ENCODE data around the gene FMNL1. TPM values are rescaled to one million over a fixed set of nuclear protein-coding genes. Genes with fewer than 3 reads are reported as not detected.

The FMNL1 gene
- total RNA-seq, 1 donor from 2014 or later = 22.1 TPM

DNA sequence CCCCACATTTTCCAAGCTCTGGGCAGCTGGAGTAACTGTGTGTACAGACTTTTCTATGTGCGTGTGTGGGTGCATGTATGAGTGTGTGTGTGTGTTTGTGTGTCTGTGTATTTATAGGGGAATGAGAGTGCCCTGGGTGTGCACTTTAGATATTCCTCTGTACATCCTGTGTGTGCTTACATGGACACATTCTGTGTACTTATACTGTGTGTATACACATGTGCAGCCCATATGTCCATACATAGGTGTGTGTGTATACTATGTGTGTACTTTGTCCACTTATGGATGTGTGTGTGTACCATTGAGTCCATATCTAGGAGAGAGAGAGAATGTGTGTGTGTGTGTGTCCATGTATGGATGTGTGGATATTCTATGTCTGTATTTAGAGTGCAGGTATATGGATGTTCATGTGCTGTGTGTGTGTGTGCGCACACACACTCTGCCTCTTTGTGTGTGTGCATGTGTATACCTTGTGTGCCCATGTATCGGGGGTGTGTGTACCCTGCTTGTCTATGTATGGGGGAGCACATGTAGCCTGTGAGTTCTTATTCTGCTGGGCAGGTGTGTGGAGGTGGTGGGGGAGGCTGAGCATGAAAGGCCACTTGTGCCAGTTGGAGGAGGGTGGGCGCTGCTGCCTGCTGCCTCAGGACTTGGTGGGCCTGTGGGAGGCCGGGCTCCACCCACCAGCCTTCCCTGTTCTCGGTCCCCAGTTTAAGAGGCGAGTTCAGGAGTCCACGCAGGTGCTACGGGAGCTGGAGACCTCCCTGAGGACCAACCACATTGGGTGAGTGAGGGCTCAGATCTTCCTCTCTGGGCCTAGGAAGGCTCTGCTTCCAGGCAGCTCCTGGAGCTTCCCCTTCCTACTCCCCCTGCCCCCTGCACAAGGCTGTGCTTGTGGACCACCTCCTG is 11.1 kb downstream of the FMNL1 start:
- DNase-seq (ENCODE audit: extremely low spot score in 2 of 2) = no peak
- Histone ChIP-seq H3K9me3 (no peaks in the 10 kb centered on the region), H3K36me3 (peaks cover 0 to 5% of the 10 kb centered on the region in 2 donors), H3K4me3 (no peak overlapping the region), H3K27me3 (no peaks in the 10 kb centered on the region), H3K27ac (no peak overlapping the region), H3K4me1 (peaks cover 40% of the 10 kb centered on the region)
- TF ChIP-seq POLR2A (IDR thresholded peaks at IDR 0.05) = no peak
- TF ChIP-seq, protein P1, sequence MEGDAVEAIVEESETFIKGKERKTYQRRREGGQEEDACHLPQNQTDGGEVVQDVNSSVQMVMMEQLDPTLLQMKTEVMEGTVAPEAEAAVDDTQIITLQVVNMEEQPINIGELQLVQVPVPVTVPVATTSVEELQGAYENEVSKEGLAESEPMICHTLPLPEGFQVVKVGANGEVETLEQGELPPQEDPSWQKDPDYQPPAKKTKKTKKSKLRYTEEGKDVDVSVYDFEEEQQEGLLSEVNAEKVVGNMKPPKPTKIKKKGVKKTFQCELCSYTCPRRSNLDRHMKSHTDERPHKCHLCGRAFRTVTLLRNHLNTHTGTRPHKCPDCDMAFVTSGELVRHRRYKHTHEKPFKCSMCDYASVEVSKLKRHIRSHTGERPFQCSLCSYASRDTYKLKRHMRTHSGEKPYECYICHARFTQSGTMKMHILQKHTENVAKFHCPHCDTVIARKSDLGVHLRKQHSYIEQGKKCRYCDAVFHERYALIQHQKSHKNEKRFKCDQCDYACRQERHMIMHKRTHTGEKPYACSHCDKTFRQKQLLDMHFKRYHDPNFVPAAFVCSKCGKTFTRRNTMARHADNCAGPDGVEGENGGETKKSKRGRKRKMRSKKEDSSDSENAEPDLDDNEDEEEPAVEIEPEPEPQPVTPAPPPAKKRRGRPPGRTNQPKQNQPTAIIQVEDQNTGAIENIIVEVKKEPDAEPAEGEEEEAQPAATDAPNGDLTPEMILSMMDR (IDR thresholded peaks at IDR 0.05) = no peak
- no peak for TF ChIP-seq POLR2AphosphoS5 (IDR thresholded peaks at IDR 0.05; ENCODE audit: insufficient read depth in 1 of 2, low read depth in 1 of 2)
- intact Hi-C loops (cut with DNase I) = no loop called here

DNA sequence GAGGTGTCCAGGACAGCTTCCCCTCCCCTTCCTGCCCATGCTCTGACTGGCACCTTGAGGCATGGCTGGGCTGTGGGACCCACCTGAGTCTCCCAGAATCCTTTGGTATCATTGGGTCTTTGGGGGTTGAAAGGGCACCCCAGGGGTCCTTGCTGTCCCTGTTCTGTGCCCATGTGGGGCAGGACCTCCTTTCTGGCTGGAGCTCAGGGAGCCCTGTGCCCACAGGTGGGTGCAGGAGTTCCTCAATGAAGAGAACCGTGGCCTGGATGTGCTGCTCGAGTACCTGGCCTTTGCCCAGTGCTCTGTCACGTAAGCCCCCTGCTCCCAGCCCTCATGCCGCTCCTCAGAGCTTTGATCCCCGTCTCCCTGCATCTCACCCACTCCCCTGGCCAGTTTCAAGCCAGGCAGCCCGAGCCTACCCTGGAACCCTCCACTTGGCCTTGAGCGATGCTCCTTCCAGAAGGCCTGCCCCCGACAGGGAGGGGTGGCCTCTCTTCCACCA is 11.8 kb downstream of the FMNL1 start:
- intact Hi-C loops (cut with DNase I) = no loop called here
- TF ChIP-seq POLR2A (IDR thresholded peaks at IDR 0.05) (no peak), POLR2AphosphoS5 (IDR thresholded peaks at IDR 0.05; ENCODE audit: insufficient read depth in 1 of 2, low read depth in 1 of 2) (no peak)
- TF ChIP-seq, protein P1 (IDR thresholded peaks at IDR 0.05) = no peak
- Histone ChIP-seq H3K4me3 (no peak overlapping the region), H3K9me3 (no peaks in the 10 kb centered on the region), H3K36me3 (peaks cover 0 to 5% of the 10 kb centered on the region in 2 donors), H3K4me1 (peaks cover 33% of the 10 kb centered on the region), H3K27me3 (no peaks in the 10 kb centered on the region), H3K27ac (no peak overlapping the region)
- no peak for DNase-seq (ENCODE audit: extremely low spot score in 2 of 2)

DNA sequence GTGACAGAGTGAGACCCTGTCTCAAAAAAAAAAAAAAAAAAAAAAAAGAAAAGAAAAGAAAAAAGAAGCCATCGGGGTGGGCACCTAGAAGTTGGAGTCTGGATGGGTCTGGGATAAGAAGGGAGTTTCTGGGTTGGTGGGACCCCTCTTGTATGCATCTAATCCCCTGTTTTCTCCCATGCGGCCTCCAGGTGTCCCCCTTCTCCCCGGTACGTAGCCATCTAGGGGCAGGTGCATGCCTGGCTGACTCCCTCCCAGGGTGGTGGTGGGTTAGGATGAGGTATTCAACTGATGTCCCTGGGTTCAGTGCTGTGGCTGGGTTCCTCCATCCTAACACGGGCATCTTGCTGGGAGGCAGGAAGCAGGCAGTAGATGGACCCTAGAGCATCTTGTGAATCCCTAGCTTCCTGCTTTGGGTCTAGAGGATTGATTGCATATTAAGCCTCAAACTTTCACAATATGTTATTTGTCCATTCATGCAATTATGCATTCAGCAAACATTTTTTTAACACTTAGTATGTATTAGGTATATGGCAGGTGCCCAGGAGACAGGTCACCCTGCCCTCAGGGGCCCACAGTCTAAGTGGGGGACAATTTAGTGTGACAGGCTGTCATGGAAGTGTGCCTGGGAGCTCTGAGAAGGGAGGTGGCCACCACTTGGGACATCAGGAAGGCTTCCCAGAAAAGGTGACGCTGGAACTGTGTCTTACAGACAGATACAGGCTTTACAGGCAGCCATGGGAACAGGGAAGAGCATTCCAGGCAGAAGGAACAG is 13.1 kb downstream of the FMNL1 start:
- Histone ChIP-seq H3K36me3 (peaks cover 0 to 5% of the 10 kb centered on the region in 2 donors), H3K4me3 (no peak overlapping the region), H3K27ac (no peak overlapping the region), H3K4me1 (peaks cover 20% of the 10 kb centered on the region), H3K27me3 (no peaks in the 10 kb centered on the region), H3K9me3 (no peaks in the 10 kb centered on the region)
- TF ChIP-seq POLR2AphosphoS5 (IDR thresholded peaks at IDR 0.05; ENCODE audit: insufficient read depth in 1 of 2, low read depth in 1 of 2) (no peak), POLR2A (IDR thresholded peaks at IDR 0.05) (no peak)
- TF ChIP-seq, protein P1 (IDR thresholded peaks at IDR 0.05) = no peak
- DNase-seq (ENCODE audit: extremely low spot score in 2 of 2) = no peak
- intact Hi-C loops (cut with DNase I) = no loop called here

DNA sequence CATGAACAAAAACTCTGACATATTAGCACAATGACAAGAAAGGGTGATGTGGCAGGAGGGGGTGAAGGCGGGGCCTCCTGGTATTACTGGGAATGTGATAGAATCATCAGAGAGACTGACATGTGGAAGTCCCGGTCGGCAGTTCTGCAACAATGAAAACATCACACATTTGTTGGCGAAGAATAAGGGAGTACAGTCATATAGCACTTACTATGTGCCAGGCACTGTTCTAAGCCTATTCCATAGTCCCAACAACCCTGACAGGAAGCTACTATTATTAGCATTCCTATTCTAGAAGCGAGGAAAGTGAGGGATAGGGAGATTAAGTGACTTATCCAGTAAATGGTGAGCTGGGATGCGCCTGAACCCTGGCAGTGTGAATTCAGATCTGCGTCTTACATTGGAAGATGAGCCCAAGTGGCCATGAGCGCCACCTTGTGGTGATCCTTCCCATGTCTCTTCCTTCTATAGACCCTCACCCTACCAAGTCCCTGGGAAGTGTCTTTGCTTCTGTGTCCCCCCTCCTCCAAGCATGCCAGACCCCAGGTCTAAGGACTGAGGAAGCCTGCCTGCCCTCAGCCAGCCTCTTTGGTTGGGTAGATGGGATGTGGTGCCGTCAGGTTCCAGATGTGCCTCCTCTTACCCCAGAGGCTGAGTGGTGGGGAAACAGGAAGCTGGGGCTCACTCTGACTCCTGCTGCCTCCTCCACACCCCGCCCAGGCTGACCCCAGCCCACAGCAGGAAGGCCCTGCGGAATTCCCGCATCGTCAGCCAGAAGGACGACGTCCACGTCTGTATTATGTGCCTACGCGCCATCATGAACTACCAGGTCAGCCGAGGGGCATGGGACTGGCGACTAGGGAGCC is 14.0 kb downstream of the FMNL1 start:
- Histone ChIP-seq H3K27me3 (no peaks in the 10 kb centered on the region), H3K27ac (no peak overlapping the region), H3K4me3 (no peak overlapping the region), H3K9me3 (no peaks in the 10 kb centered on the region), H3K4me1 (peaks cover 16% of the 10 kb centered on the region), H3K36me3 (peaks cover 0 to 5% of the 10 kb centered on the region in 2 donors)
- no peak for DNase-seq (ENCODE audit: extremely low spot score in 2 of 2)
- no peak for TF ChIP-seq POLR2A (IDR thresholded peaks at IDR 0.05)
- TF ChIP-seq, protein P1 (IDR thresholded peaks at IDR 0.05) = peak; percentile 75 to 82 (median 78)
- intact Hi-C loops (cut with DNase I) = no loop called here
